NCI-H2107 treated with DMSO at 0.1 percent for 48 hours (cell line): Measurements from ENCODE around the gene PABPN1.

Experiments used
- DNase-seq: peaks from one replicate; lab custom pipeline; 2025; ENCODE audit not compliant: unreplicated experiment; lab: John Stamatoyannopoulos, UW

The PABPN1 gene

DNA sequence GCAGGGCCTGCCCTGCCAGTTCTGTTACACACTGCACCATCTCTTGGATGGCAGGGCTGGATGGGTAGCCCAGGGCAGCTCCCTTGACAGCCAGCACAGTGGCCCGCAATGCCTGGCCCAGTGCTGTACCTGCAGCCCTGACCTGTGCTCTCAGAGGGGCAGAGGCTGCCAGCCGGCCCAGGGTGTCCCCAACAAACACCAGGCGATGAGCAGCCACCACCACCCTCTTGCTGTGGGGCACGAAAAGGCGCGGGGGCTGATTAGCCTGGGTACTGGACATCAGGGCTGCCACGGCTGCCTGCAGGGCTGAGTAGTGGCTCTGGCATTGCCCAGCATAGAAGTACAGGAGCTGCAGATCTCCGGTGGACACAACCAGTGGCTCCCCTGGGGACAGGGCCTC lies 36.0 kb downstream of the PABPN1 start:
- no peak for DNase-seq

DNA sequence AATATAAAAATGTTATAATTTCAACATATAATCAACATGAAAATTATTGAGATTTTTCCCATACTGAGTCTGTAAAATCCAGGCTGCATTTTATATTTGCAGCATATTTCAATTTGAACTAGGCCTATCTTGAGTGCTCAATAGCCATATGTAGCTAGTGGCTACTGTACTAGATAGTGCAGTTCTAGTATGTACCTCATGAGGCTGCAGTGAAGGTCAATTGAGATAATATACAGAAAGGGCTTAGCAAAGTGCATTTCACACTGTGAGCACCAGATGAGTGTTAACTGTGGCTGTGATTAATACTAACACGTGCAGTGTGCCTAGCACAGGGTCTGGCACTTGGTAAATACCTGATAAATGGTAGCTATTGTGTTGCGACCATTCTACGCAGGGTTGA lies 36.8 kb downstream of the PABPN1 start:
- no peak for DNase-seq

DNA sequence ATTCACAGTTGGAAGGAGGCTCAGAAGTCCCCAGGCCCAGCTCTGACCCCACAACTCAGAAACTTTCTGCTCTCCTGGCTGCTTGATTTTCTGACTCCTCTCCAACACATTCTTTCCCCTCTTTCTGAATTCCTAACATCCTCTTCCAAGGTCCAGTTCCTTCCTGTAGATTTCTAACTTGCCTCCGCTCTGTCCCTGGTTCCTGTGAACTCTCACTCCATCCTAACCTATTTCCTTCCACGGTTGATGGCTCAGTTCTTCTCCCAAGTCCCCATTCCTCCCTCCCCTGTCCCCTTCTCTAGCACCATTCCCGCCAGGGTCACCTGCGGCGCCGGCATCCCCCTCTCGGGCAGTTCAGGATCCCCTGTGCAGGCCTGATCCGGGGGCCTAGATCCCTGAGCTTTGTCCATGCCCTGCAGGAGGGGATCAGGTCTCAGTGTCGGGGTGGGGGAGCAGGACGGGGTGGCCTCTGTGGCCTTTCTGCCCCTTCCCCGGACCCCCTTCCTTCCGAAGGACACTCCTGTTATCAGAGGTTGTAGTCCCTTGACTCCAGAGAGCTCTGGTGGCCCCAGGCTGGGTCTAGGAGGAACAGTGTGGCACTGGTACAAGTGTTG lies 37.4 kb downstream of the PABPN1 start:
- no peak for DNase-seq

DNA sequence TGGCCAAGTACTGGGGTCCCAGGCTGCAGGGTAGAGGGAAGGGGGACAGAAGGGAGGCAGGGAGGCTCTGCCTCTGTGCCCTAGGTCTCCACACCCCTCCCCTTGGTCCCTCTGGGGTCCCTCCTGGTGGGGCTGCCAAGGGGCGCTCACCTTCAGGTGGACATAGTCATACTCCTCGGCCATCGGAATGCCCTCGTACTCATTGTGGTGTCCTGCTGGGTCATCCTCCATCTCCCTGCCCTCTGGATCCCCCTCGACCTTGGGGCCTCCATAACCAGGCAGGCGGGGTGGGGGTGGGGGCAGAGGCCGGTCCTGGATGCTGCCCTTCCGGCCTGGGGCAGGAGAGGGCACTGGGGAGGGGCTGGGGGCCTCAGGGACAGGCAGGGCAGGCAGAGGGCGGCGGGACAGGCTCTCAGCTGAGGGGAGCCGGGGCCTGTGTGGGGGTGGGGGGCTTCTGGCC lies 37.9 kb downstream of the PABPN1 start:
- no peak for DNase-seq

DNA sequence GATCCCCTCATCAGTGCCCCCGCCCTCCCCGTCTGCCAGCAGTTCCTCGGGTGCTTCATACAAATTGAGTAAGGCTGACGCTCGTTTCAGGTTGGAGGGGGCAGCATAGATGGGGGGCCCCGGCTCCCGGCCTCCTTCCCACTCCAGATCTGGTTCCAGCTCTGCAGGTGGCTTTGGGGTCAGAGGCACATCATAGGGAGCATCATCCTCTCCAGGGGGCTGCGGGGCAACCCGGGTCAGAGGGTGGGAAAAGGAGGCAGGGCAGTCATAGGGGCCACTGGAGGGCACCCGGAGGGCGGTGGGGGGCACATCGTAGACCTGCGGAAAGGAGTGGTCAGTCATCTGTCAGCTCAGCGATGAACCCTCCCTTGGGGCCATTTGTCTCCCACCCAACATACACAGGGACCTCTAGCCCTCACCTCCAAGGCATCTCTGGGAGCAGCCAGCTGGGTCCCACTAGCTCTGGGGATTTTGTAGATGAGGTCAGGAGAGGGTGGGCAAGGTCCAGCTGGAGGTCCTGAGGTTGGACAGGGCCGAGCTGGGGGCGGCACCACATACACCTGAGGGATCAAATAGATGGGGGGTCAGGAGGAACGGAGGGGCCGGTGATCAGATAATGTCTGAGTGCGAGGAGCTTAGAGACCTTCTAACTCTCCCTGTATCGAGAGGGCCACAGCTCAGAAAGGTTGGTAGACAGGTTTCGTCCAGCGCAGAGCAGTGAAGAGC lies 38.6 kb downstream of the PABPN1 start:
- no peak for DNase-seq

GRCh38 chr14:23360496-23360895 lies 39.2 kb downstream of the PABPN1 start:
- DNase-seq, result no peak

- no peak for DNase-seq
Observed at GRCh38 chr14:23361320-23361719, 40.1 kb downstream of the PABPN1 start.

- no peak for DNase-seq
Observed at GRCh38 chr14:23361763-23362162, 40.5 kb downstream of the PABPN1 start.

DNA sequence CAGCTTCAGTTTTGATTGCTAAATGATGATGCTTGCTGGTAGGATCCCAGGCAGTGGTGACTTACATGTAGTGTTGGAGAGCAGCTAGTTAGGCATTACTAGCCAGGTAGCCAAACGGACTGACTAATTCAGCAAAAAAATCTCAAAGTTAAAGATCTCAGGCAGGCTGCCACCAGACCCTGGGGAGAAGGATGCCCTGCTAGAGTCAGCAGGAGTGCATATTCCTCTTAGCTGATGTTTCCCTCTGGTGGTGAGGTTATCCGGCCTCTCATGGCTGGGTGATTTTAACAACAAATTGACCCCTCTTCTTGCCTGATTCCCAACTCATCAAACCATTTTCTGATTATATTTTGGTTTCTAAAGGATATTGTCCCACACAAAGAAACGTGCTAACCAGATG lies 40.9 kb downstream of the PABPN1 start:
- DNase-seq, result no peak

- peak; percentile 14 for DNase-seq
Observed at GRCh38 chr14:23364164-23365035, 43.1 kb downstream of the PABPN1 start.

- DNase-seq, result no peak
Observed at GRCh38 chr14:23365036-23365731, 43.9 kb downstream of the PABPN1 start, which contains the start of gene EFS. TSS of gene EFS (minus strand) at chr14:23365172. CDS start at chr14:23365025, 147 bp downstream.

- DNase-seq, result peak; percentile 65
Observed at GRCh38 chr14:23365732-23366425, 44.6 kb downstream of the PABPN1 start.

GRCh38 chr14:23366426-23366921 lies 45.2 kb downstream of the PABPN1 start:
- peak; percentile 65 for DNase-seq

DNA sequence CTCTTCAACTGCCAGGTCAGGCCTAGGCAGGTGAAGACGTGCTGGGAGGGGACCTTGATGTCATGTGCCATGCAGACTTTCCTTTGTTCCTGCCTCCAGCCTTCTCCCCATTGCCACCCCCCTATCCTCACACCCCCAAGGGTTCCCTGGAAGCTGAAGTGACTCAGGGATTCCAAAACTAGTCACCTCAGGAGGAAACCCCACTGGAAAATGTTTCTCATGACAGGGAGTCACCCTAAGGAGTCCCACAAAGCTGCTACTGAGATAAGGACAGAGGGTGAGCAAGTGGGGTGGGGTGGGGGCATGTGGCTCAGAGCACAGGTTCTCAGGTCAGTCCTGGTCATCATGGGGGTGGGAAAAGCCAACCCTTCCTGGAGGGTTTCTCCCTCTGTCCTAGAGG lies 49.0 kb downstream of the PABPN1 start:
- no peak for DNase-seq

- no peak for DNase-seq
Observed at GRCh38 chr14:23371865-23372264, 50.6 kb downstream of the PABPN1 start.

GRCh38 chr14:23372509-23372908 lies 51.3 kb downstream of the PABPN1 start, which contains the start of gene IL25:
TSS of gene IL25 (plus strand) at chr14:23372809.
- DNase-seq, result no peak

- DNase-seq, result no peak
Observed at GRCh38 chr14:23373041-23373440, 51.8 kb downstream of the PABPN1 start.
